Dendritic cell treated with granulocyte-macrophage colony-stimulating factor and Interleukin-4, amounts not matched to agents 40 ng/mL and 50 ng/mL, for 4 days (primary cell): ENCODE measurements around the gene SCNN1G.
"Not testable (repeated sequence)": the region's sequence is repeated elsewhere in the genome, so short reads cannot be mapped to it uniquely, and the experiment has no call there.

ENCODE experiments used
- H3K27ac Mint-ChIP-seq: one replicate; pipeline ENCODE4 v1.8.0; 2022; ENCODE audit warnings: mild to moderate bottlenecking, mixed read lengths
- H3K27me3 Mint-ChIP-seq: one replicate; pipeline ENCODE4 v1.8.0; 2022; ENCODE audit warnings: mild to moderate bottlenecking, mixed read lengths
- H3K36me3 Mint-ChIP-seq: one replicate; pipeline ENCODE4 v1.8.0; 2022; ENCODE audit warnings: low read depth, mixed read lengths
- H3K4me1 Mint-ChIP-seq: one replicate; pipeline ENCODE4 v1.8.0; 2022; ENCODE audit warnings: low read depth, mixed read lengths
- H3K4me3 Mint-ChIP-seq: one replicate; pipeline ENCODE4 v1.8.0; 2022; ENCODE audit warnings: mild to moderate bottlenecking, moderate library complexity, mixed read lengths
- H3K9me3 Mint-ChIP-seq: one replicate; pipeline ENCODE4 v1.8.0; 2022; ENCODE audit warnings: mixed read lengths
- intact Hi-C: fragments of 100-400 bp; cut with micrococcal nuclease; formaldehyde crosslinking; loops from one replicate; pipeline ENCODE4 v1.15.0; 2022

Gene SCNN1G

DNA sequence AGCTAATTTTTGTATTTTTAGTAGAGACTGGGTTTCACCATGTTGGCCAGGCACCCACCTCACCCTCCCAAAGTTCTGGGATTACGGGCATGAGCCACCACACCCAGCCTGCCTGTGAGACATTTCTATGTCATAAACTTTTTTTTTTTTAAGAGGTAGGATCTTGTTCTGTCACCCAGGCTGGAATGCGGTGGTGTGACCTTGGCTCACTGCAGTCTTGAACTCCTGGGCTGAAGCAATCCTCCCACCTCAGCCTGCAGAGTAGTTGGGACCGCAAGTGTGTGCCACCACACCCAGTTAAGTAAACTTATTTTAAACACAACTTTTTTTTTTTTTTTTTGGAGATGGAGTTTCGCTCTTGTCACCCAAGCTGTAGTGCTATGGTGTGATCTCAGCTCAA lies 47.2 kb downstream of the SCNN1G start:
- H3K27me3 Mint-ChIP-seq, result no peaks in the 10 kb centered on the region
- no peak overlapping the region for H3K4me3 Mint-ChIP-seq
- H3K4me1 Mint-ChIP-seq, result no peaks in the 10 kb centered on the region
- H3K27ac Mint-ChIP-seq, result no peak overlapping the region
- intact Hi-C loops, result no loop called here
- H3K9me3 Mint-ChIP-seq, result no peaks in the 10 kb centered on the region
- no peaks in the 10 kb centered on the region for H3K36me3 Mint-ChIP-seq

GRCh38 chr16:23232806-23233205 lies 50.3 kb downstream of the SCNN1G start:
- no peak overlapping the region for H3K4me3 Mint-ChIP-seq
- intact Hi-C loops, result no loop called here
- H3K27me3 Mint-ChIP-seq, result peaks cover 4% of the 10 kb centered on the region
- H3K4me1 Mint-ChIP-seq, result no peaks in the 10 kb centered on the region
- no peaks in the 10 kb centered on the region for H3K9me3 Mint-ChIP-seq
- no peak overlapping the region for H3K27ac Mint-ChIP-seq
- no peaks in the 10 kb centered on the region for H3K36me3 Mint-ChIP-seq

DNA sequence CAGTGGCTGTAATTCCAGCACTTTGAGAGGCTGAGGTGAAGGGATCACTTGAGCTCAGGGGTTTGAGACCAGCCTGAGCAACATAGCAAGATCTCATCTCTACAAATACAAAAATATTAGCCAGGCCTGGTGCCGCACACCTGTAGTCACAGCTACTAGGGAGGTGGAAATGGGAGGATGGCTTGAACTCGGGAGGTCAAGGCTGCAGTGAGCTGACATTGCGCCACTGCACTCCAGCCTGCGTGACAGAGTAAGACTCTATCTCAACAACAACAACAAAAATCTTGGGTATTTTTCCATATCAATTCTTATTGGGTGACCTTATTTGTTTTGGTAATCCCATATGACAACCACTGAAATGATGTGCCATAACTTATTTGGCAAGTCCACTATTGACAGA lies 52.6 kb downstream of the SCNN1G start:
- intact Hi-C loops, result no loop called here
- no peaks in the 10 kb centered on the region for H3K4me1 Mint-ChIP-seq
- no peak overlapping the region for H3K27ac Mint-ChIP-seq
- H3K9me3 Mint-ChIP-seq, result no peaks in the 10 kb centered on the region
- no peak overlapping the region for H3K4me3 Mint-ChIP-seq
- H3K36me3 Mint-ChIP-seq, result no peaks in the 10 kb centered on the region
- peaks cover 6% of the 10 kb centered on the region for H3K27me3 Mint-ChIP-seq

DNA sequence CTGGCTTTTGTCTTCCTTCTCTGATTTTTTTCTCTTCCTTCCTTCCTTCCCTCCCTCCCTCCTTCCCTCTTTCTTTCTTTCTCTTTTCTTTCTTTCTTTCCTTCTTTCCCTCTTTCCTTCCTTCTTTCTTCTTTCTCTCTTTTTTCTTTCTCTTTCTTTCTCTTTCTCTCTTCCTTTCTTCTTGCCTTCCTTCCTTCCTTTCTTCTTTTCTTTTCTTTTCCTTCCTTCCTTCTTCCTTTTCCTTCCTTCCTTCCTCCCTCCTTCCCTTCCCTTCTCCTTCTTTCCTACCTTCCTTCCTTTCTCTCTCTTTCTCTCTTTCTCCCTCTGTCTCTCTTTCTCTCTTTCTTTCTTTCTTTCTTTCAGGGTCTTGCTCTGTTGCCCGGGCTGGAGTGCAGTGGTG lies 54.4 kb downstream of the SCNN1G start:
- Mint-ChIP-seq H3K36me3 (no peaks in the 10 kb centered on the region), H3K27me3 (peaks cover 6% of the 10 kb centered on the region), H3K4me3 (no peak overlapping the region), H3K27ac (no peak overlapping the region), H3K9me3 (no peaks in the 10 kb centered on the region), H3K4me1 (no peaks in the 10 kb centered on the region)
- intact Hi-C loops, result no loop called here

- Mint-ChIP-seq H3K4me1 (no peaks in the 10 kb centered on the region), H3K9me3 (peaks cover 15% of the 10 kb centered on the region)
Measured at GRCh38 chr16:23240994-23241393, 58.4 kb downstream of the SCNN1G start.

GRCh38 chr16:23244122-23244521 lies 61.6 kb downstream of the SCNN1G start:
- no peak overlapping the region for H3K4me3 Mint-ChIP-seq
- intact Hi-C loops, result no loop called here
- peaks cover 15% of the 10 kb centered on the region for H3K9me3 Mint-ChIP-seq
- no peaks in the 10 kb centered on the region for H3K36me3 Mint-ChIP-seq
- H3K27ac Mint-ChIP-seq, result no peak overlapping the region
- H3K4me1 Mint-ChIP-seq, result no peaks in the 10 kb centered on the region
- peaks cover 2% of the 10 kb centered on the region for H3K27me3 Mint-ChIP-seq

More at GRCh38 chr16:23240994-23241393, 58.4 kb downstream of the SCNN1G start:
- Mint-ChIP-seq H3K27me3 (peaks cover 8% of the 10 kb centered on the region), H3K36me3 (no peaks in the 10 kb centered on the region), H3K4me3 (no peak overlapping the region), H3K27ac (no peak overlapping the region)
- intact Hi-C loops, result no loop called here

DNA sequence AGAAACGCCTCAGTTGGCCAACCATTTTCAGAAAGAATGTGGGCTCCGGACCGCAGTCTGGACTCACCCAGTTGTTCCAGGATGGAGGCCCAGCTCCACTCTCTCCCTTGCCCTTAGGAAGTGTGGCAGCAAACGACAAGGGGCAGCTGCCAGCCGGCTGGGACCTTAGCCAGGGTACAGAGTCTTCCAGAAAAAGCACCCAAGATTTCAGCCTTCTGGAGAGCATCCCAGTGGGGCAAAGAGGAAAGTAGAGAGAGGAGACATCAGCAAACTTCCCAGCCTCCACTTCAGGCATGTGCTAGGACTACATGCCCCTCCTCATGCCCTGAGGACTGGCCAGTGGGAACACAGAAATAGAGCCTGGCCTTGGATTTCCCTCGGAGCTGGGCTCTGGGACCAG lies 62.7 kb downstream of the SCNN1G start:
- Mint-ChIP-seq H3K27ac (no peak overlapping the region), H3K36me3 (no peaks in the 10 kb centered on the region), H3K4me3 (no peak overlapping the region), H3K9me3 (peaks cover 19% of the 10 kb centered on the region), H3K4me1 (no peaks in the 10 kb centered on the region), H3K27me3 (peaks cover 2% of the 10 kb centered on the region)
- intact Hi-C loops, result no loop called here

DNA sequence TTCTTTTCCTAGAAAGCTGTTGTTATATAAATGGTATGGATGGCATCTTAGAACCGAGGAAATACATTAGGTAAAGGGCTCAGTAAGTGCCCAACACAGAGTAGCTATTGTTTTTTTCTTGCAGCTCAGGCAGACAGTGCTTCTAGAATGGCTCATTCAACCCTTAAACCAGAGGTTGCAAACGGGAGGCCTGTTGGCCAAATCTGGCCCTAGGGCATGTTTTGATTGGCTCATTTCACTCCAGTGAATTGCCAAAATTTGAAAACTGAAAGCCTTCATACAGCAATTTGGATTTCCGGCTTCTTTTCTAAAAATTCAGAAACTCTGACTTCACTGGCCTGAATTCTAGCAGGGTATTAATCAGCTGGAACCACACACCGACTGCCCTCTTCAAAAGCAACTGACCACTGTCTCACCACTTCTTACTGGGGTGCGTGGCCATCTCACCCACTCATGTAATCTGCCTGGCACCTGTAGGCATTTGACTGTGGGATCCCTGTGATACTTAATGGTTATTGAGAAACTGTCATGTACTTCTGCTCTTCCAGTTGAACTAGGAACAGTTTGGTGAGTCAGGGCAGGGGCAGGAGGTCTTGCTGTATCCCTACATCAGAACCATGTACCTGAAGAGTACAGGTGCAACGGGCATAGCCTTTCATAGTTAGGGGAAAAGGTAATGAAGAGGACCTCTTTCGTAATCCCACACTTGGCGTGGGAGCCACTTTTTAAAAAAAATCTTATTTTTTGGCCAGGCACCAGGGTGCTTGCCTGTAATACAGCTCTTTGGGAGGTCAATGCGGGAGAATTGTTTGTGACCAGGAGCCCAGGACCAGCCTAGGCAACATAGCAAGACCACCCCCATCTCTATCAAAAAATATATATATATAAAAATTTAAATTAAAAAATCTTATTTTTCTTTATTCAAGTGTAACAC lies 66.0 kb downstream of the SCNN1G start:
- H3K4me1 Mint-ChIP-seq, result no peaks in the 10 kb centered on the region
- no peak overlapping the region for H3K4me3 Mint-ChIP-seq
- H3K27me3 Mint-ChIP-seq, result peaks cover 5% of the 10 kb centered on the region
- H3K27ac Mint-ChIP-seq, result no peak overlapping the region
- intact Hi-C loops, result no loop called here
- peaks cover 21% of the 10 kb centered on the region for H3K9me3 Mint-ChIP-seq
- H3K36me3 Mint-ChIP-seq, result no peaks in the 10 kb centered on the region

GRCh38 chr16:23249830-23250229 lies 67.3 kb downstream of the SCNN1G start:
- Mint-ChIP-seq H3K27ac (no peak overlapping the region), H3K4me3 (no peak overlapping the region), H3K27me3 (peaks cover 3% of the 10 kb centered on the region), H3K36me3 (no peaks in the 10 kb centered on the region), H3K4me1 (no peaks in the 10 kb centered on the region), H3K9me3 (peaks cover 11% of the 10 kb centered on the region)
- intact Hi-C loops, result no loop called here

- Mint-ChIP-seq H3K27ac (no peak overlapping the region), H3K27me3 (peaks cover 4% of the 10 kb centered on the region), H3K4me1 (no peaks in the 10 kb centered on the region), H3K36me3 (no peaks in the 10 kb centered on the region), H3K9me3 (peaks cover 7% of the 10 kb centered on the region), H3K4me3 (no peak overlapping the region)
- intact Hi-C loops, result no loop called here
Measured at GRCh38 chr16:23252310-23252709, 69.8 kb downstream of the SCNN1G start.

DNA sequence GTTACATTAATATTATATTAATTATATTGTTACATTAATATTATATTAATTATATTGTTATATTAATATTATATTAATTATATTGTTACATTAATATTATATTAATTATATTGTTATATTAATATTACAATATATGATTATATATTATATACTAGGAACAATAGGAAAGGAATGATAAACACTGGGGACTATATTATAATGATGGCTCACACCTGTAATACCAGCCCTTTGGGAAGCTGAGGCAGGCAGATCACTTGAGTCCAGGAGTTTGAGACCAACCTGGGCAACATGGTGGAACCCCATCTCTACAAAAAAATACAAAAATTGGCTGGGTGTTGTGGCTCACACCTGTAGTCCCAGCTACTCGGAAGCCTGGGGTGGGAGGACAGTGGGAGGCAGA lies 71.1 kb downstream of the SCNN1G start:
- H3K4me1 Mint-ChIP-seq, H3K27me3 Mint-ChIP-seq, H3K36me3 Mint-ChIP-seq, H3K4me3 Mint-ChIP-seq, intact Hi-C loops, H3K27ac Mint-ChIP-seq, H3K9me3 Mint-ChIP-seq: not testable (repeated sequence)

DNA sequence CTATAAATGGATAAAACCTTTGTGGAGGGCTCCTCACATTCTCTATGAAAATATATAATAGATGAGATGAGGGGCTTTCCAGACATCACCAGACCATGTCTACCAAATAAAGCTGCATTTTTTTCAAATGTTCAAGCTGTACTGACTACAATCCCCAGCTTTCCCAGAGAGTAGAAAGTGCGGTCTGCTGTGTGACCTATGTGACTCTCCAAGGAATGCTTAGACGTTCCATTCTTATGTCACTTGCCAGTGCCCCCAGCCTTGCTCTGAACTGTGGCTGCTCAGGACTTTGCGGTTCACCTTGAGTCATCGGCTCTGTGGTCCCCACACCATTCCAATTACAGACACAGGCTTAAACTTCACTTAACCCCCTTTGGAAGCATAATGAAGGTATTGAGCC lies 71.8 kb downstream of the SCNN1G start:
- Mint-ChIP-seq H3K27me3 (peaks cover 6% of the 10 kb centered on the region), H3K4me1 (no peaks in the 10 kb centered on the region), H3K9me3 (peaks cover 7% of the 10 kb centered on the region), H3K36me3 (no peaks in the 10 kb centered on the region), H3K4me3 (no peak overlapping the region), H3K27ac (no peak overlapping the region)
- intact Hi-C loops, result no loop called here

- intact Hi-C loops, result no loop called here
- Mint-ChIP-seq H3K27me3 (peaks cover 6% of the 10 kb centered on the region), H3K4me3 (no peak overlapping the region), H3K27ac (no peak overlapping the region), H3K36me3 (no peaks in the 10 kb centered on the region), H3K4me1 (no peaks in the 10 kb centered on the region), H3K9me3 (peaks cover 5% of the 10 kb centered on the region)
Measured at GRCh38 chr16:23255000-23255399, 72.5 kb downstream of the SCNN1G start.

DNA sequence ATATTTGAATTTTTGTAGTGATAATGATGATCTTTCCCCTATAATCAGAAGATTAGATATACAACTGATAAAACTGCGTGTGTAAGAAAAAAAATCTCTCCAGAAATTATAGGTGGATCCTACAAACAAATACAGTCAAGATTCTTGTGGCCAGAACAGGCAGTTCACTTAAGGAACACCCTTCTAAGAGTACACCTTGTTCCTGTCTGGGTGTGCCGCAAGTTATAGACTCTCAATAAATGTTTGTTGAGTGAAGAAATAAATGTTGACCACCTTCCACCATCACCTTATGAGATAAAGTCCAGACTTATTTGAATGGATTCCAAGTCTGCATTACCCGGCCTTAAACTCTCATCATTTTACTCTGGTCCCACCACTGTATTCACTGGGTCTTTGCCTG lies 73.9 kb downstream of the SCNN1G start:
- H3K4me1 Mint-ChIP-seq, result no peaks in the 10 kb centered on the region
- H3K36me3 Mint-ChIP-seq, result no peaks in the 10 kb centered on the region
- no peaks in the 10 kb centered on the region for H3K9me3 Mint-ChIP-seq
- no peak overlapping the region for H3K27ac Mint-ChIP-seq
- intact Hi-C loops, result no loop called here
- H3K4me3 Mint-ChIP-seq, result no peak overlapping the region
- H3K27me3 Mint-ChIP-seq, result peaks cover 4% of the 10 kb centered on the region

- Mint-ChIP-seq H3K27ac (no peak overlapping the region), H3K4me3 (no peak overlapping the region), H3K36me3 (no peaks in the 10 kb centered on the region), H3K9me3 (no peaks in the 10 kb centered on the region), H3K27me3 (peaks cover 4% of the 10 kb centered on the region), H3K4me1 (no peaks in the 10 kb centered on the region)
- intact Hi-C loops, result no loop called here
Measured at GRCh38 chr16:23257682-23258081, 75.1 kb downstream of the SCNN1G start.
